OCI-LY7 (cell line): ENCODE data around the gene NCF4. TPM values are rescaled to one million over a fixed set of nuclear protein-coding genes. Genes with fewer than 3 reads are reported as not detected.

Experiments
- BruUV-seq: library from RNA; stranded (reverse); fragments of 400-500 nt; replicated peaks from 2 replicates; lab custom pipeline; 2021; lab: Mats Ljungman, UMichigan
- CTCF ChIA-PET: fragments of 300-600 bp; sonication (Branson Sonifier 250); formaldehyde crosslinking; loops from one replicate; lab custom pipeline; 2022; ENCODE audit warnings: antibody characterized with exemption; ENCODE audit not compliant: unreplicated experiment; lab: Charles Lee
- POLR2A ChIA-PET: fragments of 300-600 bp; sonication (Branson Sonifier 250); formaldehyde crosslinking; loops from one replicate; lab custom pipeline; 2022; ENCODE audit warnings: antibody characterized with exemption; lab: Charles Lee
- DNase-seq: peaks from one replicate; pipeline ENCODE4 v3.0.0-alpha.2; 2015; ENCODE audit warnings: low spot score
- H2AFZ ChIP-seq: fragments of 200-600 bp; sonication (generic), shearing (Covaris generic); 2 replicates; pipeline ENCODE4 v1.6.1; 2014; ENCODE audit warnings: mild to moderate bottlenecking, antibody characterized with exemption, low read length, moderate library complexity
- H3K27ac ChIP-seq: fragments of 200-600 bp; sonication (generic); 2 replicates; pipeline ENCODE4 v1.5.1; 2014; ENCODE audit warnings: mixed run types, low read depth, mild to moderate bottlenecking, moderate library complexity, low read length, inconsistent platforms; ENCODE audit not compliant: poor library complexity, severe bottlenecking
- H3K36me3 ChIP-seq: fragments of 200-600 bp; sonication (generic); 2 replicates; pipeline ENCODE4 v1.6.1; 2014; ENCODE audit warnings: mild to moderate bottlenecking, antibody characterized with exemption, low read length, moderate library complexity, mixed read lengths; ENCODE audit not compliant: insufficient read depth
- H3K4me1 ChIP-seq: fragments of 200-600 bp; sonication (generic); 2 replicates; pipeline ENCODE4 v1.5.1; 2014; ENCODE audit warnings: mild to moderate bottlenecking, low read length; ENCODE audit not compliant: insufficient read depth, poor library complexity, severe bottlenecking
- H3K4me2 ChIP-seq: fragments of 200-600 bp; sonication (generic); 2 replicates; pipeline ENCODE4 v1.6.1; 2014; ENCODE audit warnings: mild to moderate bottlenecking, low read length
- H3K4me3 ChIP-seq: fragments of 200-600 bp; sonication (generic); 2 replicates; pipeline ENCODE4 v1.5.1; 2014; ENCODE audit warnings: mild to moderate bottlenecking, low read depth, low read length; ENCODE audit not compliant: poor library complexity, severe bottlenecking
- H3K79me2 ChIP-seq: fragments of 200-600 bp; sonication (generic); 2 replicates; pipeline ENCODE4 v1.6.1; 2016; ENCODE audit warnings: low read depth, mild to moderate bottlenecking, low read length, moderate library complexity, mixed read lengths; ENCODE audit not compliant: insufficient read depth
- H3K9me2 ChIP-seq: fragments of 200-600 bp; sonication (generic); 2 replicates; pipeline ENCODE4 v1.6.1; 2016; ENCODE audit warnings: mild to moderate bottlenecking, low read length, mixed read lengths; ENCODE audit not compliant: insufficient read depth
- H3K9me3 ChIP-seq: fragments of 200-600 bp; sonication (generic); 2 replicates; pipeline ENCODE4 v1.6.1; 2014; ENCODE audit warnings: mild to moderate bottlenecking, mixed run types, low read length, mixed read lengths
- H4K20me1 ChIP-seq: fragments of 200-600 bp; sonication (generic); 2 replicates; pipeline ENCODE4 v1.6.1; 2014; ENCODE audit warnings: mild to moderate bottlenecking, antibody characterized with exemption, low read length, moderate library complexity, mixed read lengths; ENCODE audit not compliant: insufficient read depth
- EZH2phosphoT487 ChIP-seq: fragments of 200-600 bp; sonication (generic); IDR thresholded peaks from 2 replicates; pipeline ENCODE4 v1.6.1; 2018; ENCODE audit warnings: low read depth, borderline replicate concordance, mild to moderate bottlenecking, mixed run types, antibody characterized with exemption, low read length, moderate library complexity, mixed read lengths
- intact Hi-C: fragments of 100-400 bp; cut with micrococcal nuclease; formaldehyde crosslinking; loops from one replicate; pipeline ENCODE4 v1.10.0; 2022; ENCODE audit not compliant: unreplicated experiment
- total RNA-seq, 2 experiments: library from RNA; depleted of rRNA in 1 of 2; stranded (reverse); fragments of >200 nt in 1 of 2; shearing (Covaris generic) in 1 of 2; gene quantifications; 2 replicates each; pipeline ENCODE4 v1.2.3, GENCODE V29; 2014 to 2022
- TF ChIP-seq, protein P1 (sequence below): fragments of 200-600 bp; sonication (generic); conservative IDR thresholded peaks from 2 replicates; pipeline ENCODE4 v1.5.1; 2014; ENCODE audit warnings: mild to moderate bottlenecking, antibody characterized with exemption, low read length, moderate library complexity, mixed read lengths

Gene NCF4
- total RNA-seq, 2 experiments from 2014 or later, result 63.6 to 121 TPM

DNA sequence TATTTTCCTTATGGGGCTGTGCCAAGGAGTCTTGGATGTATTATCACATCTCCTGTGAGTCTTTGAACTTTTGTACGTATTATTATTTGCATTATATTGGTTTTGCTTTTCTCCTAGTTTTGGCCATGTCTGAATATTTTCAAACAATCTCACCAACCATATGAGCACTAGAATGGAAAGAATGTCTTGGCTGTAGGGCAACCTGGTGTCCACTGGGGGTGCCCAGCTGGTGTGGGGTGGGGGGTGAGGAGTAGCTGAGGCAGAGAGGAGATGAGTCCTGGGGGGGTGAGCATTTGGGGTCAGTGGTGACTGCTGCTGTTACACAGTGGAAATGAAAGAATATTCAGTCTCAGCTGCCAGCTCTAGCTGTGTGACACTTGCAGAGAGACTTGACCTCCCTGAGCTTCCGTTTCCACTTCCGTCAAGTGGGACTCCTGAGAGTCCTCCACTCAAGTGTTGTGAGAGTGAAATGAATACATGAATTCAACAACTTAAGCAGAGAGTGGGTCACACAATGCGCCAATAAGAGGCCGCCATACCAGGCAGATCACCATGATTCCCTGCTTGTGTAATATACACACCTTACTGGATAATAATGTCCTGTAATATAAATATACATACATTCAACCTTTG lies 31.3 kb upstream of the NCF4 start:
- no peak overlapping the region for H3K27ac ChIP-seq
- ChIA-PET CTCF (interaction anchor here (0.6 kb wide), 1 partner anchor 27 kb away, joined by 3 read pairs; no protein-coding TSS in a partner anchor), POLR2A (no interaction called here)
- no peaks in the 10 kb centered on the region for H3K36me3 ChIP-seq
- peaks cover 5% of the 10 kb centered on the region; the same call in 1 of the 2 replicates for H3K9me3 ChIP-seq
- no peaks in the 10 kb centered on the region for H4K20me1 ChIP-seq
- H3K4me1 ChIP-seq, result peaks cover 10% of the 10 kb centered on the region
- no peak overlapping the region for H3K4me2 ChIP-seq
- no peak for DNase-seq
- H3K4me3 ChIP-seq, result no peak overlapping the region
- H3K9me2 ChIP-seq, result no peaks in the 10 kb centered on the region
- no peak for TF ChIP-seq EZH2phosphoT487
- TF ChIP-seq, protein P1, sequence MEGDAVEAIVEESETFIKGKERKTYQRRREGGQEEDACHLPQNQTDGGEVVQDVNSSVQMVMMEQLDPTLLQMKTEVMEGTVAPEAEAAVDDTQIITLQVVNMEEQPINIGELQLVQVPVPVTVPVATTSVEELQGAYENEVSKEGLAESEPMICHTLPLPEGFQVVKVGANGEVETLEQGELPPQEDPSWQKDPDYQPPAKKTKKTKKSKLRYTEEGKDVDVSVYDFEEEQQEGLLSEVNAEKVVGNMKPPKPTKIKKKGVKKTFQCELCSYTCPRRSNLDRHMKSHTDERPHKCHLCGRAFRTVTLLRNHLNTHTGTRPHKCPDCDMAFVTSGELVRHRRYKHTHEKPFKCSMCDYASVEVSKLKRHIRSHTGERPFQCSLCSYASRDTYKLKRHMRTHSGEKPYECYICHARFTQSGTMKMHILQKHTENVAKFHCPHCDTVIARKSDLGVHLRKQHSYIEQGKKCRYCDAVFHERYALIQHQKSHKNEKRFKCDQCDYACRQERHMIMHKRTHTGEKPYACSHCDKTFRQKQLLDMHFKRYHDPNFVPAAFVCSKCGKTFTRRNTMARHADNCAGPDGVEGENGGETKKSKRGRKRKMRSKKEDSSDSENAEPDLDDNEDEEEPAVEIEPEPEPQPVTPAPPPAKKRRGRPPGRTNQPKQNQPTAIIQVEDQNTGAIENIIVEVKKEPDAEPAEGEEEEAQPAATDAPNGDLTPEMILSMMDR, result no peak
- no TSS peak for BruUV-seq
- no peak overlapping the region for H2AFZ ChIP-seq
- no peaks in the 10 kb centered on the region for H3K79me2 ChIP-seq
- intact Hi-C loops, result no loop called here

DNA sequence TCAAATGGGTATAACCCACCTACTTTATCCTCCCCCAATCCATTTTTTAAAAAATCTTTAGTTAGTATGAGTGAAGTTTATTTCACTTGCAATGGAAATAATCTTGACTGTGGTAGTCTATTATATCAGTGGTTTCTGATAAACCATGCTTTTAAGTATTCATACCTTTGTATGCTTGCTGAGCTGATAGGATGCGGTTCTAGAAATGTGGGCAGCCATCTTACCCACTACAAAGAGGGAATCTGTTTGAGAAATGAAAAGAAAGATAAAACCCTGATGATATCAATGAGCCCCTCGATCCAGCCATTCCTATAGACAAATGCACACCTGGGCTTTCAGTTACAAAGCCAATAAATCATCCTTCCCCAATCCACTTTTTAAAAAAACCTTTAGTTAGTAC lies 30.2 kb upstream of the NCF4 start:
- peaks cover 10% of the 10 kb centered on the region for H3K4me1 ChIP-seq
- no peak for DNase-seq
- TF ChIP-seq, protein P1, result no peak
- no peak for TF ChIP-seq EZH2phosphoT487
- intact Hi-C loops, result no loop called here
- ChIA-PET POLR2A (no interaction called here), CTCF (no interaction called here)
- no peak overlapping the region for H3K4me2 ChIP-seq
- H3K27ac ChIP-seq, result no peak overlapping the region
- H3K36me3 ChIP-seq, result no peaks in the 10 kb centered on the region
- no peaks in the 10 kb centered on the region for H4K20me1 ChIP-seq
- no peaks in the 10 kb centered on the region for H3K9me2 ChIP-seq
- BruUV-seq, result no TSS peak
- H3K79me2 ChIP-seq, result no peaks in the 10 kb centered on the region
- H2AFZ ChIP-seq, result no peak overlapping the region
- H3K9me3 ChIP-seq, result peaks cover 5% of the 10 kb centered on the region; the same call in 1 of the 2 replicates
- no peak overlapping the region for H3K4me3 ChIP-seq

DNA sequence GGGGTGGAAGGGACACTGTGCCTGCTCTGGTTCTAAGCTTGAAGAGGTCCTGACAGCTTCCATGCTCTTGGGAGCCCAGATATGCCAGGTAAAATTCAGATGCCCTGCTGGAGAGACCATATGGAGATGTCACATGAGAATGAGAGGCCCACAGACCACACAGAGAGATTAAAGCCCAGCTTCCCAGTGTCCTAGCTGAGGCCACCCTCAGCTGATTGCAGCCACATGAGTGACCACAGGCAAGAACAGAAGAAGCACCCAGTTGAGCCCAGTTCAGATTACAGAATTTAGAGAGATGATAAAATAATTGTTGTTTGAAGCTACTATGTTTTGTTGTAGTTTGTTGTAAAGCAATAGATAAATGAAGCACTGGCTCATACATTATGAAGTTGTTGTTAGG lies 29.6 kb upstream of the NCF4 start:
- Histone ChIP-seq H3K79me2 (no peaks in the 10 kb centered on the region), H3K36me3 (no peaks in the 10 kb centered on the region), H3K27ac (no peak overlapping the region), H2AFZ (no peak overlapping the region), H3K4me1 (peaks cover 10% of the 10 kb centered on the region), H3K4me2 (no peak overlapping the region), H3K9me2 (no peaks in the 10 kb centered on the region), H4K20me1 (no peaks in the 10 kb centered on the region), H3K9me3 (peaks cover 5% of the 10 kb centered on the region; the same call in 1 of the 2 replicates), H3K4me3 (no peak overlapping the region)
- no peak for DNase-seq
- POLR2A ChIA-PET, result no interaction called here
- TF ChIP-seq EZH2phosphoT487, result no peak
- TF ChIP-seq, protein P1, result no peak
- BruUV-seq, result no TSS peak
- intact Hi-C loops, result no loop called here
- CTCF ChIA-PET, result no interaction called here
